Neural cell (in vitro differentiated cells): ENCODE data around the gene AGBL4.

Source experiments
- EP300 ChIP-seq: fragments of 450-650 bp; conservative IDR thresholded peaks from 2 replicates; pipeline ENCODE4 v1.6.1; 2014; ENCODE audit warnings: antibody characterized with exemption, mild to moderate bottlenecking, moderate library complexity; ENCODE audit not compliant: poor library complexity, severe bottlenecking
- POLR2AphosphoS5 ChIP-seq: IDR thresholded peaks from 2 replicates; pipeline ENCODE4 v1.6.1; 2012
- RAD21 ChIP-seq: fragments of 450-650 bp; conservative IDR thresholded peaks from 2 replicates; pipeline ENCODE4 v1.6.1; 2014; ENCODE audit warnings: antibody characterized with exemption, mild to moderate bottlenecking, moderate library complexity
- SMC3 ChIP-seq: fragments of 450-650 bp; conservative IDR thresholded peaks from 2 replicates; pipeline ENCODE4 v1.6.1; 2014; ENCODE audit warnings: antibody characterized with exemption, mild to moderate bottlenecking, moderate library complexity; ENCODE audit not compliant: poor library complexity
- TF ChIP-seq, protein P1 (sequence below): fragments of 450-650 bp; IDR thresholded peaks from 2 replicates; pipeline ENCODE4 v1.5.1; 2014; ENCODE audit warnings: antibody characterized with exemption, mild to moderate bottlenecking, moderate library complexity; ENCODE audit not compliant: poor library complexity, severe bottlenecking

DNA sequence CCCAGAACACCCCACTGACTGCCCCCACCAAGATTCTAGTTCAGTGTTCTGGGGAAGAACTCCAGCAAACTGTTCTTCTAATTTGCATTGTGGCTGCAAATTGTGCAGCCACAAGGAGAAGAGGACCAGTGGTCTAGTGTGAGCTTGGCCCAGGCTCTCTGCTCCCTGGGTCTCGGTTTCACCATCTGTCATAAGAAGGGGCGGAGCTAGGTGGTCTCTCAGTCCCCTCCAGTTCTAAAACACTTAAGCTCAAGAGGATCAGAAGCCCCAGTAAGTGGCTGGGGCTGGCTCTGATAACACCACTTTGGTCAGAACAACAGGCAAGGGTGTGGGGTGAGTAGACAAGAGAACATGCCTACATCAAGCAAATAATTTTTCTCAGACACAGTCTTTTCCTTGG, 1346.9 kb downstream of the AGBL4 start:
- TF ChIP-seq, protein P1, sequence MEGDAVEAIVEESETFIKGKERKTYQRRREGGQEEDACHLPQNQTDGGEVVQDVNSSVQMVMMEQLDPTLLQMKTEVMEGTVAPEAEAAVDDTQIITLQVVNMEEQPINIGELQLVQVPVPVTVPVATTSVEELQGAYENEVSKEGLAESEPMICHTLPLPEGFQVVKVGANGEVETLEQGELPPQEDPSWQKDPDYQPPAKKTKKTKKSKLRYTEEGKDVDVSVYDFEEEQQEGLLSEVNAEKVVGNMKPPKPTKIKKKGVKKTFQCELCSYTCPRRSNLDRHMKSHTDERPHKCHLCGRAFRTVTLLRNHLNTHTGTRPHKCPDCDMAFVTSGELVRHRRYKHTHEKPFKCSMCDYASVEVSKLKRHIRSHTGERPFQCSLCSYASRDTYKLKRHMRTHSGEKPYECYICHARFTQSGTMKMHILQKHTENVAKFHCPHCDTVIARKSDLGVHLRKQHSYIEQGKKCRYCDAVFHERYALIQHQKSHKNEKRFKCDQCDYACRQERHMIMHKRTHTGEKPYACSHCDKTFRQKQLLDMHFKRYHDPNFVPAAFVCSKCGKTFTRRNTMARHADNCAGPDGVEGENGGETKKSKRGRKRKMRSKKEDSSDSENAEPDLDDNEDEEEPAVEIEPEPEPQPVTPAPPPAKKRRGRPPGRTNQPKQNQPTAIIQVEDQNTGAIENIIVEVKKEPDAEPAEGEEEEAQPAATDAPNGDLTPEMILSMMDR = no peak
- TF ChIP-seq SMC3 = no peak
- TF ChIP-seq RAD21 = no peak
- TF ChIP-seq POLR2AphosphoS5 = no peak
- TF ChIP-seq EP300 = no peak
